GM21515 (cell line): ENCODE results near the gene CLIP4.

Experiments used
- ATAC-seq: cut with Tn5 transposase; IDR thresholded peaks from one replicate; pipeline ENCODE4 v1.9.1; 2021; ENCODE audit not compliant: unreplicated experiment

The CLIP4 gene

GRCh38 chr2:29218550-29219125 lies 103.4 kb downstream of the CLIP4 start:
- no peak for ATAC-seq

- ATAC-seq, result no peak
These were observed 104.2 kb downstream of the CLIP4 start for GRCh38 chr2:29219374-29219773.

GRCh38 chr2:29220506-29221270 lies 105.5 kb downstream of the CLIP4 start:
- ATAC-seq, result no peak

GRCh38 chr2:29222381-29223179 lies 107.4 kb downstream of the CLIP4 start:
- ATAC-seq, result no peak

GRCh38 chr2:29223257-29223656 lies 108.0 kb downstream of the CLIP4 start:
- ATAC-seq, result no peak

- no peak for ATAC-seq
These were observed 108.9 kb downstream of the CLIP4 start for GRCh38 chr2:29223851-29224692.

GRCh38 chr2:29224693-29225551 lies 109.7 kb downstream of the CLIP4 start:
- no peak for ATAC-seq

- ATAC-seq, result no peak
These were observed 110.6 kb downstream of the CLIP4 start for GRCh38 chr2:29225814-29226213.

- ATAC-seq, result no peak
These were observed 111.2 kb downstream of the CLIP4 start for GRCh38 chr2:29226375-29226774.

- ATAC-seq, result no peak
These were observed 111.6 kb downstream of the CLIP4 start for GRCh38 chr2:29226808-29227207.

GRCh38 chr2:29227935-29228675 lies 112.9 kb downstream of the CLIP4 start:
- ATAC-seq, result no peak

- no peak for ATAC-seq
These were observed 113.7 kb downstream of the CLIP4 start for GRCh38 chr2:29228947-29229346.

- no peak for ATAC-seq
These were observed 114.4 kb downstream of the CLIP4 start for GRCh38 chr2:29229640-29230039.

GRCh38 chr2:29232041-29232440 lies 116.8 kb downstream of the CLIP4 start:
- ATAC-seq, result no peak

GRCh38 chr2:29233428-29233827 lies 118.2 kb downstream of the CLIP4 start:
- no peak for ATAC-seq

- ATAC-seq, result no peak
These were observed 120.2 kb downstream of the CLIP4 start for GRCh38 chr2:29235411-29235810.

GRCh38 chr2:29236074-29236473 lies 120.9 kb downstream of the CLIP4 start:
- no peak for ATAC-seq

- ATAC-seq, result no peak
These were observed 123.3 kb downstream of the CLIP4 start for GRCh38 chr2:29238497-29238896.
